ENCODE results near the gene NEAT1. TPM values are rescaled to one million over a fixed set of nuclear protein-coding genes. Genes with fewer than 3 reads are reported as not detected.
A peak's percentile ranks its signal among the peaks of the same experiment; 100 is the strongest.

NEAT1 gene
- total and polyA plus RNA-seq, 9 of the 15 experiments (the other 6 are each of a cell fraction or from before 2014, with no cell fraction given), result 20.1 to 389 (median 62.8) TPM

GRCh38 chr11:65468874-65469333, 46.3 kb downstream of the NEAT1 start (continued):
- TF ChIP-seq ZNF395 (CRISPR knock-in tag; IDR thresholded peaks at IDR 0.05) (peak; percentile 64; the same call in 1 of the 2 replicates), BHLHE40 (IDR thresholded peaks at IDR 0.05; ENCODE audit: low read length) (peak; percentile 66), NRF1 (conservative IDR thresholded peaks at IDR 0.05 in 1 of 2, IDR thresholded peaks at IDR 0.05 in 1 of 2) (no peak), ERF (CRISPR knock-in tag; IDR thresholded peaks at IDR 0.05) (no peak), NCOR1 (IDR thresholded peaks at IDR 0.05) (0 out of 2 replicates have a peak, but pooled peaks have one; percentile 20), SRSF3 (IDR thresholded peaks at IDR 0.05; ENCODE audit: insufficient read depth, low read length) (no peak), ELF4 (CRISPR knock-in tag; IDR thresholded peaks at IDR 0.05) (0 out of 2 replicates have a peak, but pooled peaks have one; percentile 43), ZFP36 (IDR thresholded peaks at IDR 0.05; ENCODE audit: low read depth, low read length, partially characterized antibody) (peak; percentile 10), ZNF197 (CRISPR knock-in tag; IDR thresholded peaks at IDR 0.05; ENCODE audit: low read depth) (no peak), KAT7 (CRISPR knock-in tag; IDR thresholded peaks at IDR 0.05; ENCODE audit: borderline replicate concordance) (no peak), ZNF699 (CRISPR knock-in tag; IDR thresholded peaks at IDR 0.05; ENCODE audit: insufficient replicate concordance) (no peak), STAG1 (CRISPR knock-in tag; IDR thresholded peaks at IDR 0.05; ENCODE audit: borderline replicate concordance) (peak; percentile 86; the same call in 1 of the 2 replicates), MAZ (CRISPR knock-in tag; conservative IDR thresholded peaks at IDR 0.05 in 1 of 2, IDR thresholded peaks at IDR 0.05 in 1 of 2) (peak; percentile 27 to 83; a peak in 2 of 4 replicates), KLF1 (tag; IDR thresholded peaks at IDR 0.05) (no peak), ZBTB43 (CRISPR knock-in tag; IDR thresholded peaks at IDR 0.05) (no peak), CHD4 (IDR thresholded peaks at IDR 0.05; ENCODE audit: insufficient read depth, insufficient replicate concordance, low read depth, low read length, poor library complexity, severe bottlenecking) (no peak)
- TF ChIP-seq, protein P1, sequence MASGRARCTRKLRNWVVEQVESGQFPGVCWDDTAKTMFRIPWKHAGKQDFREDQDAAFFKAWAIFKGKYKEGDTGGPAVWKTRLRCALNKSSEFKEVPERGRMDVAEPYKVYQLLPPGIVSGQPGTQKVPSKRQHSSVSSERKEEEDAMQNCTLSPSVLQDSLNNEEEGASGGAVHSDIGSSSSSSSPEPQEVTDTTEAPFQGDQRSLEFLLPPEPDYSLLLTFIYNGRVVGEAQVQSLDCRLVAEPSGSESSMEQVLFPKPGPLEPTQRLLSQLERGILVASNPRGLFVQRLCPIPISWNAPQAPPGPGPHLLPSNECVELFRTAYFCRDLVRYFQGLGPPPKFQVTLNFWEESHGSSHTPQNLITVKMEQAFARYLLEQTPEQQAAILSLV (tag; IDR thresholded peaks at IDR 0.05), result no peak
- TF ChIP-seq, protein P2, sequence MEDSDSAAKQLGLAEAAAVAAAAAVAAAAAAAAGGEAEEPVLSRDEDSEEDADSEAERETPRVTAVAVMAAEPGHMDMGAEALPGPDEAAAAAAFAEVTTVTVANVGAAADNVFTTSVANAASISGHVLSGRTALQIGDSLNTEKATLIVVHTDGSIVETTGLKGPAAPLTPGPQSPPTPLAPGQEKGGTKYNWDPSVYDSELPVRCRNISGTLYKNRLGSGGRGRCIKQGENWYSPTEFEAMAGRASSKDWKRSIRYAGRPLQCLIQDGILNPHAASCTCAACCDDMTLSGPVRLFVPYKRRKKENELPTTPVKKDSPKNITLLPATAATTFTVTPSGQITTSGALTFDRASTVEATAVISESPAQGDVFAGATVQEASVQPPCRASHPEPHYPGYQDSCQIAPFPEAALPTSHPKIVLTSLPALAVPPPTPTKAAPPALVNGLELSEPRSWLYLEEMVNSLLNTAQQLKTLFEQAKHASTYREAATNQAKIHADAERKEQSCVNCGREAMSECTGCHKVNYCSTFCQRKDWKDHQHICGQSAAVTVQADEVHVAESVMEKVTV (CRISPR knock-in tag; IDR thresholded peaks at IDR 0.05), result peak; percentile 78
- TF ChIP-seq, protein P3, sequence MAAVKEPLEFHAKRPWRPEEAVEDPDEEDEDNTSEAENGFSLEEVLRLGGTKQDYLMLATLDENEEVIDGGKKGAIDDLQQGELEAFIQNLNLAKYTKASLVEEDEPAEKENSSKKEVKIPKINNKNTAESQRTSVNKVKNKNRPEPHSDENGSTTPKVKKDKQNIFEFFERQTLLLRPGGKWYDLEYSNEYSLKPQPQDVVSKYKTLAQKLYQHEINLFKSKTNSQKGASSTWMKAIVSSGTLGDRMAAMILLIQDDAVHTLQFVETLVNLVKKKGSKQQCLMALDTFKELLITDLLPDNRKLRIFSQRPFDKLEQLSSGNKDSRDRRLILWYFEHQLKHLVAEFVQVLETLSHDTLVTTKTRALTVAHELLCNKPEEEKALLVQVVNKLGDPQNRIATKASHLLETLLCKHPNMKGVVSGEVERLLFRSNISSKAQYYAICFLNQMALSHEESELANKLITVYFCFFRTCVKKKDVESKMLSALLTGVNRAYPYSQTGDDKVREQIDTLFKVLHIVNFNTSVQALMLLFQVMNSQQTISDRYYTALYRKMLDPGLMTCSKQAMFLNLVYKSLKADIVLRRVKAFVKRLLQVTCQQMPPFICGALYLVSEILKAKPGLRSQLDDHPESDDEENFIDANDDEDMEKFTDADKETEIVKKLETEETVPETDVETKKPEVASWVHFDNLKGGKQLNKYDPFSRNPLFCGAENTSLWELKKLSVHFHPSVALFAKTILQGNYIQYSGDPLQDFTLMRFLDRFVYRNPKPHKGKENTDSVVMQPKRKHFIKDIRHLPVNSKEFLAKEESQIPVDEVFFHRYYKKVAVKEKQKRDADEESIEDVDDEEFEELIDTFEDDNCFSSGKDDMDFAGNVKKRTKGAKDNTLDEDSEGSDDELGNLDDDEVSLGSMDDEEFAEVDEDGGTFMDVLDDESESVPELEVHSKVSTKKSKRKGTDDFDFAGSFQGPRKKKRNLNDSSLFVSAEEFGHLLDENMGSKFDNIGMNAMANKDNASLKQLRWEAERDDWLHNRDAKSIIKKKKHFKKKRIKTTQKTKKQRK (IDR thresholded peaks at IDR 0.05; ENCODE audit: borderline replicate concordance, low read depth, low read length), result no peak

Measured in K562 (cell line).